Neural cell (in vitro differentiated cells): ENCODE measurements around the gene SLC37A2. TPM values are rescaled to one million over a fixed set of nuclear protein-coding genes. Genes with fewer than 3 reads are reported as not detected.

Experiments used
- H2AFZ ChIP-seq: fragments of 200-600, 300-800 bp; sonication (generic), shearing (Covaris generic); 2 replicates; pipeline ENCODE4 v1.6.0; 2014; ENCODE audit warnings: low read depth, mild to moderate bottlenecking, antibody characterized with exemption, low read length, moderate library complexity
- H3F3A ChIP-seq: fragments of 200-600 bp; shearing (Covaris generic); 2 replicates; pipeline ENCODE4 v1.6.1; 2016; ENCODE audit warnings: mild to moderate bottlenecking, moderate library complexity, mixed read lengths, antibody characterized with exemption, low read length; ENCODE audit not compliant: insufficient read depth, poor library complexity, severe bottlenecking
- H3K27ac ChIP-seq: fragments of 200-600, 300-800 bp; sonication (generic), shearing (Covaris generic); 2 replicates; pipeline ENCODE4 v1.5.1; 2014; ENCODE audit warnings: mild to moderate bottlenecking, low read length, moderate library complexity
- H3K27me3 ChIP-seq: fragments of 300-800, 200-600 bp; sonication (generic), shearing (Covaris generic); 2 replicates; pipeline ENCODE4 v1.6.0; 2014; ENCODE audit warnings: mild to moderate bottlenecking, low read depth, low read length, moderate library complexity; ENCODE audit not compliant: insufficient read depth
- H3K36me3 ChIP-seq: fragments of 300-800, 200-600 bp; sonication (generic), shearing (Covaris generic); 2 replicates; pipeline ENCODE4 v1.5.1; 2014; ENCODE audit warnings: mild to moderate bottlenecking, antibody characterized with exemption, low read length, moderate library complexity; ENCODE audit not compliant: insufficient read depth
- H3K4me2 ChIP-seq: fragments of 300-800, 200-600 bp; sonication (generic), shearing (Covaris generic); 2 replicates; pipeline ENCODE4 v1.6.0; 2014; ENCODE audit warnings: mild to moderate bottlenecking, low read length
- H3K4me3 ChIP-seq: fragments of 300-800, 200-600 bp; sonication (generic), shearing (Covaris generic); 2 replicates; pipeline ENCODE4 v1.5.1; 2014; ENCODE audit warnings: mild to moderate bottlenecking, low read length, moderate library complexity
- H3K79me2 ChIP-seq: fragments of 200-600 bp; shearing (Covaris generic); replicated peaks from 2 replicates; pipeline ENCODE4 v1.6.0; 2014; ENCODE audit warnings: mild to moderate bottlenecking, low read length, moderate library complexity; ENCODE audit not compliant: insufficient read depth
- H3K9ac ChIP-seq: fragments of 300-800, 200-600 bp; sonication (generic), shearing (Covaris generic); 2 replicates; pipeline ENCODE4 v1.6.1; 2016; ENCODE audit warnings: mild to moderate bottlenecking, low read length, mixed read lengths
- H3K9me2 ChIP-seq: fragments of 200-600 bp; shearing (Covaris generic); 2 replicates; pipeline ENCODE4 v1.6.1; 2016; ENCODE audit warnings: mild to moderate bottlenecking, low read length, mixed read lengths; ENCODE audit not compliant: insufficient read depth
- H3K9me3 ChIP-seq: fragments of 200-600, 300-800 bp; sonication (generic), shearing (Covaris generic); 2 replicates; pipeline ENCODE4 v1.6.1; 2016; ENCODE audit warnings: mild to moderate bottlenecking, mixed run types, low read length, moderate library complexity, mixed read lengths
- H4K20me1 ChIP-seq: fragments of 200-600 bp; shearing (Covaris generic); 2 replicates; pipeline ENCODE4 v1.6.1; 2016; ENCODE audit warnings: mild to moderate bottlenecking, mixed run types; ENCODE audit not compliant: insufficient read depth
- EP300 ChIP-seq: fragments of 450-650 bp; conservative IDR thresholded peaks from 2 replicates; pipeline ENCODE4 v1.6.1; 2014; ENCODE audit warnings: antibody characterized with exemption, mild to moderate bottlenecking, moderate library complexity; ENCODE audit not compliant: poor library complexity, severe bottlenecking
- EZH2 ChIP-seq: fragments of 200-600, 300-800 bp; shearing (Covaris generic), sonication (generic); IDR thresholded peaks from 2 replicates; pipeline ENCODE4 v1.6.1; 2014; ENCODE audit warnings: antibody characterized with exemption, low read length, borderline replicate concordance, mild to moderate bottlenecking; ENCODE audit not compliant: insufficient read depth, poor library complexity, severe bottlenecking
- MXI1 ChIP-seq: fragments of 450-650 bp; conservative IDR thresholded peaks from 2 replicates; pipeline ENCODE4 v1.6.1; 2014; ENCODE audit warnings: antibody characterized with exemption, mild to moderate bottlenecking; ENCODE audit not compliant: poor library complexity, severe bottlenecking
- POLR2AphosphoS5 ChIP-seq: IDR thresholded peaks from 2 replicates; pipeline ENCODE4 v1.6.1; 2012
- RAD21 ChIP-seq: fragments of 450-650 bp; conservative IDR thresholded peaks from 2 replicates; pipeline ENCODE4 v1.6.1; 2014; ENCODE audit warnings: antibody characterized with exemption, mild to moderate bottlenecking, moderate library complexity
- REST ChIP-seq: IDR thresholded peaks from 2 replicates; pipeline ENCODE4 v1.6.1; 2012; ENCODE audit warnings: borderline replicate concordance
- SMC3 ChIP-seq: fragments of 450-650 bp; conservative IDR thresholded peaks from 2 replicates; pipeline ENCODE4 v1.6.1; 2014; ENCODE audit warnings: antibody characterized with exemption, mild to moderate bottlenecking, moderate library complexity; ENCODE audit not compliant: poor library complexity
- TAF1 ChIP-seq: IDR thresholded peaks from 2 replicates; pipeline ENCODE4 v1.6.1; 2012; ENCODE audit warnings: low read depth
- polyA plus RNA-seq: library from polyadenylated mRNA; depleted of rRNA; stranded (reverse); fragments of >200 nt; gene quantifications from 2 replicates; pipeline ENCODE4 v1.2.3, GENCODE V29; 2014
- TF ChIP-seq, protein P1 (sequence below): fragments of 450-650 bp; IDR thresholded peaks from 2 replicates; pipeline ENCODE4 v1.5.1; 2014; ENCODE audit warnings: antibody characterized with exemption, mild to moderate bottlenecking, moderate library complexity; ENCODE audit not compliant: poor library complexity, severe bottlenecking

Gene SLC37A2
- polyA plus RNA-seq, 1 donor from 2014 or later = 0.12 TPM

DNA sequence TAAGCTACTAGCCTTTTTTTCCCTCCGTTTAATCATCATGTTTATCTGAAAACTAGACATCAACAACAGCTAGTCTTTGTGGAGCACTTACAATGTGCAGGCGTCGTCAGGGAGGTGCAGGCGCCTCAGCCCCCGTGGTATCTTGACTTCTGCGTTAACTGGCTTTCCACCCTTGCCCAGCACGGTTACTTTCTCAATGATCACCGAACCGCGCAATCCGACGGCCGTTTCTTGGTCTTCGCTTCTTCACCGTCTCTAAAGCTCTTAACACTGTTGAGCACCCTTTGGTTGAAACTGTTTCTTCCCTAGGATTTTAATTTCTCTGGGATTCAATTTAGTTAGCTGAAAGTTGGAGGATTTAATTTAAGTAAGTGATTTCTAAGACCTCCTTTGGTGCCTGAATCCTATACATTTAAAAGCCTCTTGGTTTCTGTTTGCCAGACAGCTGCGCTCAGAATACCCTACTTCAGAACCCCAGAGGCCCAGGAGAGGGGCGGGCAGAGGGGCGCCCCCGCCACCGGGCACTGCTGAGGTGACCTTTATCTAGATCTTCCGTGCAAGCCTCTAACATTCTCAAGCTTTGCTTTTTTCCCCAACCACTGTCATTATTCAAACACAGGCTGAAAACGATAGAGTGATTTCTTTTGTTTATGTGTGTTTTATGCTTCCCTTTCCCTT lies 66.3 kb downstream of the SLC37A2 start:
- no peaks in the 10 kb centered on the region for H3K9me3 ChIP-seq
- no peaks in the 10 kb centered on the region for H3K27me3 ChIP-seq
- H3K27ac ChIP-seq = no peak overlapping the region
- H3K9ac ChIP-seq = no peak overlapping the region
- no peak overlapping the region for H2AFZ ChIP-seq
- no peak overlapping the region for H3K4me2 ChIP-seq
- H3K36me3 ChIP-seq = no peaks in the 10 kb centered on the region
- no peaks in the 10 kb centered on the region for H3K9me2 ChIP-seq
- TF ChIP-seq MXI1 (no peak), RAD21 (no peak), POLR2AphosphoS5 (no peak), TAF1 (no peak), EP300 (no peak), SMC3 (no peak), EZH2 (no peak), REST (no peak)
- TF ChIP-seq, protein P1, sequence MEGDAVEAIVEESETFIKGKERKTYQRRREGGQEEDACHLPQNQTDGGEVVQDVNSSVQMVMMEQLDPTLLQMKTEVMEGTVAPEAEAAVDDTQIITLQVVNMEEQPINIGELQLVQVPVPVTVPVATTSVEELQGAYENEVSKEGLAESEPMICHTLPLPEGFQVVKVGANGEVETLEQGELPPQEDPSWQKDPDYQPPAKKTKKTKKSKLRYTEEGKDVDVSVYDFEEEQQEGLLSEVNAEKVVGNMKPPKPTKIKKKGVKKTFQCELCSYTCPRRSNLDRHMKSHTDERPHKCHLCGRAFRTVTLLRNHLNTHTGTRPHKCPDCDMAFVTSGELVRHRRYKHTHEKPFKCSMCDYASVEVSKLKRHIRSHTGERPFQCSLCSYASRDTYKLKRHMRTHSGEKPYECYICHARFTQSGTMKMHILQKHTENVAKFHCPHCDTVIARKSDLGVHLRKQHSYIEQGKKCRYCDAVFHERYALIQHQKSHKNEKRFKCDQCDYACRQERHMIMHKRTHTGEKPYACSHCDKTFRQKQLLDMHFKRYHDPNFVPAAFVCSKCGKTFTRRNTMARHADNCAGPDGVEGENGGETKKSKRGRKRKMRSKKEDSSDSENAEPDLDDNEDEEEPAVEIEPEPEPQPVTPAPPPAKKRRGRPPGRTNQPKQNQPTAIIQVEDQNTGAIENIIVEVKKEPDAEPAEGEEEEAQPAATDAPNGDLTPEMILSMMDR = no peak
- no peak overlapping the region for H3K4me3 ChIP-seq
- no peaks in the 10 kb centered on the region for H3F3A ChIP-seq
- no peaks in the 10 kb centered on the region for H3K79me2 ChIP-seq
- no peaks in the 10 kb centered on the region for H4K20me1 ChIP-seq

- Histone ChIP-seq H3K4me3 (no peak overlapping the region), H3K9me2 (no peaks in the 10 kb centered on the region), H3K9ac (no peak overlapping the region)
Measured at GRCh38 chr11:125132071-125132470, 69.0 kb downstream of the SLC37A2 start.

More at GRCh38 chr11:125132071-125132470, 69.0 kb downstream of the SLC37A2 start:
- no peaks in the 10 kb centered on the region for H3F3A ChIP-seq
- TF ChIP-seq TAF1 = no peak
- no peak for TF ChIP-seq POLR2AphosphoS5
- TF ChIP-seq RAD21 = no peak
- no peak for TF ChIP-seq EP300
- no peak for TF ChIP-seq EZH2
- no peak for TF ChIP-seq MXI1
- no peak for TF ChIP-seq SMC3
- TF ChIP-seq, protein P1 = no peak
- TF ChIP-seq REST = no peak
- H3K27ac ChIP-seq = no peak overlapping the region
- no peak overlapping the region for H2AFZ ChIP-seq
- no peaks in the 10 kb centered on the region for H3K27me3 ChIP-seq
- H3K9me3 ChIP-seq = no peaks in the 10 kb centered on the region
- no peak overlapping the region for H3K4me2 ChIP-seq
- no peaks in the 10 kb centered on the region for H3K79me2 ChIP-seq
- H4K20me1 ChIP-seq = no peaks in the 10 kb centered on the region
- H3K36me3 ChIP-seq = no peaks in the 10 kb centered on the region
